Epidermal melanocyte (primary cell): Measurements from ENCODE around the gene FXYD6.

Experiments
- DNase-seq: peaks from one replicate; pipeline ENCODE4 v3.0.0; 2011; ENCODE audit warnings: low spot score; ENCODE audit not compliant: insufficient read length

Gene FXYD6

DNA sequence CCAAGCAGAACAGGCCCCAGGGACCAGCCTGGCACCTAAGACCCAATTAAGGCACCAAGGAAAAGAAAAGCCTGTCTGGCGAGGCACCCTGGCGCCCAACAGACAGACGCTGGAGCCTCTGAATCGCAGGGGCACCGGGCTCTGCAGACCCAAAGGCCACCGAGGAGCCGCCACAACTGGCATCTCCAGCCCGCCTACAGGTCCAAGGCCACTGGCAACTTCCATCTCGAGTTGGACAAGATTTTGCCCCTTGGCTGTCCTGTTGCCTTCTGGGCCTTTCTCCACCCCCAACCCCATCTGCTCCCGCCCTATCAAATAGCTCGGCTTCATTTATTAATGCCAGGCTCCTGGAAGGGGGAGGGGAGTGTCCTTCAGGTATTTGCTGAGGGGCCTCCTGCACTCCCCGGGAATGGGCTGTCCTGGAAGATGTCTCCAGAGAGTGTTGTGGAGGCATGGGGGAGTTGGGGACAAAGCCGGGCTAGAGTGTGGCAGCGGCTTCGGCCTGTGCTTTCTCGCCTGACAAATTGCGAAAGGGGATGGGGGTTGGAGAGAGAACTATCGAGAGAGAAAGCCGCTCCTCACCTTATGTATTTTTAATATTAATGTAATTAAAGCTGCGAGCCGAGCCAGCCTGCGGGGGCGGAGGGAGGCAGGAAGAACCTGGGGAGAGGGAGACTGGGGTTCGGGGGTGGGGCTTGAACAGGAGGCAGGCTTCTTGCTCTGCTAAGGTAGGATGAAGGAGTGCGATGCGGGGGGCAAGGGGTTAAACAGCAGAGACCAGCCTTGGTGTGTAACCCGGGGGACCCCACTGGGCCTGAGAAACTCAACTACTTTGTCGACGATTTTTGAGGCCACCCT is 81.5 kb downstream of the FXYD6 start:
- no peak for DNase-seq

GRCh38 chr11:117794135-117794534 is 82.3 kb downstream of the FXYD6 start:
- DNase-seq = no peak

- no peak for DNase-seq
Observed at GRCh38 chr11:117793583-117793982, 82.9 kb downstream of the FXYD6 start.

GRCh38 chr11:117792992-117793391 is 83.5 kb downstream of the FXYD6 start:
- DNase-seq = no peak

DNA sequence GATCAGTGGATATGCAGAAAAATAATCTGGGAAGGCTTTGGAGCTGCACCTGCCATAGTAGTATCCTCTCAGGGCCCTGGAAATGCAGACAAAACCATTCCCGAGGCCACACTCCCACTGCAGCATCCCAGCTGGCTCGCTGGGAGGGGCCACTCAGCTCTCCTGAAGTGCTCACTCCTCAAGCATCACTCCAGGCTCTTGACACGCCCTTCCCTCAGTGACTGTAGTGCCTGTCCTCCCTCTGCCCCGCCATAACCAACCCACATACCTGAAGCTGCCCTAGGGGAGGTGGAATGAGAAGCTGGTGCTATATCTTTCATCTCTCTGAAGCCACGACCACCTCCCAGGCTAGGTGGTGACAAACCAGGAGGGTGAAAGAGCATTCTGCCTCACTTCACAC is 84.2 kb downstream of the FXYD6 start:
- DNase-seq = no peak

DNA sequence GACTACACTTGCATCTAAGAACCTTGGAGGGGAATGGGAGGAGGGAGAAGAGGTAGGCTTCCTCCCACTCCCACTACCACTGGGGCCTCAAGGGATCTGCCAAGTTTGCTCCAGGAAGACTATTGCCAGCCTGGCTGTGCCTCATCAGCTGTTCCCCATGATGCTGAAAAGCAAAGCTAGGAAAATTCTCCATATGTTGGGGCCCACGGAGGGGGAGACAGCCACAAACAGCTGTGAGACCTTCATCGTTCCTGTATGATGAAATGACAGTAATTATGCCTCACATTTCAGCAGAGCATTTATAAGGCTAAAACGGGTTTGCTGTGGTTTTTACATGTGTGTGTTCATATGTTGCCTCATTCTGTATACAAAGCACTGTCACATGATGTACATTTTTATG is 86.2 kb downstream of the FXYD6 start:
- no peak for DNase-seq

- no peak for DNase-seq
Observed at GRCh38 chr11:117789241-117789640, 87.2 kb downstream of the FXYD6 start.
